HCT116 (cell line): ENCODE results near the gene PIGH. TPM values are rescaled to one million over a fixed set of nuclear protein-coding genes. Genes with fewer than 3 reads are reported as not detected.

Source experiments
- ATAC-seq: fragments of 200-7000 bp; cut with Tn5 transposase; 2 replicates; pipeline ENCODE4 v1.9.1; 2020; ENCODE audit warnings: mild to moderate bottlenecking, moderate library complexity
- BruUV-seq: library from RNA; stranded (reverse); fragments of 400-500 nt; replicated peaks from 2 replicates; lab custom pipeline; 2021; lab: Mats Ljungman, UMichigan
- CTCF ChIA-PET: fragments of 300-600 bp; sonication (Branson Sonifier 250); formaldehyde crosslinking; loops from one replicate; lab custom pipeline; 2021; ENCODE audit warnings: antibody characterized with exemption; lab: Charles Lee
- POLR2A ChIA-PET: fragments of 300-600, 350-600 bp; sonication (Branson Sonifier 250); formaldehyde crosslinking; loops from one replicate; lab custom pipeline; 2021; ENCODE audit warnings: antibody characterized with exemption; lab: Charles Lee
- RAD21 ChIA-PET, 2 experiments: fragments of 300-600 bp; sonication (Branson Sonifier 250); formaldehyde crosslinking; loops; one replicate each; lab custom pipeline; 2023; ENCODE audit warnings: low total read pairs in 2 of 2; ENCODE audit not compliant: uncharacterized antibody in 2 of 2, unreplicated experiment in 2 of 2, low non-redundant PET in 1 of 2; lab: Charles Lee
- DNase-seq: peaks from one replicate; pipeline ENCODE4 v3.0.0-alpha.2; 2010; ENCODE audit warnings: low read depth, low spot score
- H2AFZ ChIP-seq: fragments of 200-600 bp; shearing (Covaris generic), sonication (generic); 2 replicates; pipeline ENCODE4 v1.6.1; 2017; ENCODE audit warnings: low read depth, mixed run types, mixed read lengths, antibody characterized with exemption, low read length; ENCODE audit not compliant: poor library complexity, severe bottlenecking
- H3K27ac ChIP-seq: 2 replicates; pipeline ENCODE4 v1.5.1; 2012; ENCODE audit warnings: low read depth, low read length
- H3K27me3 ChIP-seq: fragments of 200-600 bp; sonication (generic); 2 replicates; pipeline ENCODE4 v1.6.1; 2016; ENCODE audit warnings: mixed run types, low read length, mixed read lengths; ENCODE audit not compliant: insufficient read depth
- H3K36me3 ChIP-seq, 2 experiments: fragments of 200-500 bp in 1 of 2; fragments of 200-600 bp in 1 of 2; sonication (Bioruptor generic) in 1 of 2; sonication (generic) in 1 of 2; 2 replicates each; pipeline versions ENCODE4 v1.5.1 to v1.6.1; 2014 to 2016; ENCODE audit warnings: low read length in 2 of 2, inconsistent platforms in 1 of 2, mixed read lengths in 1 of 2, mixed run types in 1 of 2; ENCODE audit not compliant: insufficient read depth in 2 of 2, control insufficient read depth in 1 of 2
- H3K4me1 ChIP-seq, 2 experiments: fragments of 200-600 bp in 1 of 2; sonication (generic) in 1 of 2; 2 replicates each; pipeline versions ENCODE4 v1.5.1 to v1.6.1; 2012 to 2017; ENCODE audit warnings: low read length in 2 of 2, inconsistent platforms in 1 of 2, mild to moderate bottlenecking in 1 of 2, mixed read lengths in 1 of 2, mixed run types in 1 of 2, moderate library complexity in 1 of 2; ENCODE audit not compliant: insufficient read depth in 2 of 2, control insufficient read depth in 1 of 2
- H3K4me2 ChIP-seq: fragments of 200-600 bp; sonication (generic); 2 replicates; pipeline ENCODE4 v1.6.1; 2017; ENCODE audit warnings: mixed run types, low read length, mixed read lengths
- H3K4me3 ChIP-seq, 2 experiments: fragments of 200-600 bp in 1 of 2; sonication (generic) in 1 of 2; replicated peaks in 1 of 2; 2 replicates each; pipeline ENCODE4 v1.5.1; 2011 to 2016; ENCODE audit warnings: low read length in 2 of 2, control low read depth in 1 of 2, low read depth in 1 of 2, mild to moderate bottlenecking in 1 of 2, mixed read lengths in 1 of 2, mixed run types in 1 of 2
- H3K79me2 ChIP-seq: fragments of 200-600 bp; sonication (generic); 2 replicates; pipeline ENCODE4 v1.6.1; 2017; ENCODE audit warnings: mild to moderate bottlenecking, mixed run types, low read length, moderate library complexity, mixed read lengths; ENCODE audit not compliant: insufficient read depth
- H3K9ac ChIP-seq: fragments of 200-600 bp; sonication (generic); 2 replicates; pipeline ENCODE4 v1.6.1; 2016; ENCODE audit warnings: low read length, mixed read lengths
- H3K9me2 ChIP-seq: fragments of 200-600 bp; sonication (generic), shearing (Covaris generic); 2 replicates; pipeline ENCODE4 v1.6.1; 2017; ENCODE audit warnings: mixed run types, mild to moderate bottlenecking, moderate library complexity; ENCODE audit not compliant: insufficient read depth
- H3K9me3 ChIP-seq, 2 experiments: fragments of 200-500 bp in 1 of 2; fragments of 200-600 bp in 1 of 2; sonication (Bioruptor generic) in 1 of 2; sonication (generic) in 1 of 2; 2 replicates each; pipeline ENCODE4 v1.6.1; 2014 to 2017; ENCODE audit warnings: low read length in 2 of 2, mixed read lengths in 2 of 2, inconsistent platforms in 1 of 2, low read depth in 1 of 2, mild to moderate bottlenecking in 1 of 2, mixed run types in 1 of 2, moderate library complexity in 1 of 2; ENCODE audit not compliant: control insufficient read depth in 1 of 2, insufficient read depth in 1 of 2
- H4K20me1 ChIP-seq: fragments of 200-600 bp; sonication (generic), shearing (Covaris generic); 2 replicates; pipeline ENCODE4 v1.6.1; 2017; ENCODE audit warnings: mixed run types, mild to moderate bottlenecking, moderate library complexity; ENCODE audit not compliant: insufficient read depth
- CBX3 ChIP-seq: IDR thresholded peaks from 2 replicates; pipeline ENCODE4 v1.6.1; 2012; ENCODE audit warnings: low read depth
- EGR1 ChIP-seq: IDR thresholded peaks from 2 replicates; pipeline ENCODE4 v1.6.1; 2012; ENCODE audit warnings: low read depth
- EZH2 ChIP-seq: fragments of 200-600 bp; sonication (generic); IDR thresholded peaks from 2 replicates; pipeline ENCODE4 v1.6.1; 2017; ENCODE audit warnings: antibody characterized with exemption, mixed run types
- EZH2phosphoT487 ChIP-seq: fragments of 200-600 bp; IDR thresholded peaks from 2 replicates; pipeline ENCODE4 v1.6.1; 2018; ENCODE audit warnings: antibody characterized with exemption, borderline replicate concordance
- POLR2A ChIP-seq: IDR thresholded peaks from 2 replicates; pipeline ENCODE4 v1.7.0; 2011; ENCODE audit warnings: borderline replicate concordance; ENCODE audit not compliant: insufficient read depth, insufficient read length; ENCODE audit errors: extremely low read depth
- SP1 ChIP-seq: IDR thresholded peaks from 2 replicates; pipeline ENCODE4 v1.6.1; 2012; ENCODE audit warnings: low read depth
- SRF ChIP-seq: IDR thresholded peaks from 2 replicates; pipeline ENCODE4 v1.6.1; 2012; ENCODE audit warnings: low read depth
- ZFX ChIP-seq: fragments of 450-650 bp; IDR thresholded peaks from 2 replicates; pipeline ENCODE4 v1.6.1; 2017
- ZNF274 ChIP-seq: fragments of 200-500 bp; sonication (Bioruptor generic); IDR thresholded peaks from 2 replicates; pipeline ENCODE4 v1.6.1; 2014; ENCODE audit warnings: mild to moderate bottlenecking, low read depth, low read length, inconsistent platforms
- intact Hi-C: fragments of 100-400 bp; cut with micrococcal nuclease; formaldehyde crosslinking; loops from 2 replicates; pipeline ENCODE4 v1.10.0; 2022
- total RNA-seq: library from RNA; stranded (reverse); gene quantifications from one replicate; pipeline ENCODE4 v1.2.1, GENCODE V29; 2021; ENCODE audit not compliant: unreplicated experiment
- TF ChIP-seq, protein P1 (sequence below): IDR thresholded peaks from 2 replicates; pipeline ENCODE4 v1.6.1; 2011; ENCODE audit warnings: mild to moderate bottlenecking, low read length, moderate library complexity; ENCODE audit not compliant: insufficient replicate concordance; ENCODE audit errors: extremely low read depth
- TF ChIP-seq, protein P2 (sequence below), 3 experiments: fragments of 200-600 bp in 1 of 3; sonication (generic) in 1 of 3; IDR thresholded peaks in 2 of 3; conservative IDR thresholded peaks in 1 of 3; 2 replicates each; pipeline ENCODE4 v1.5.1; 2012 to 2017; ENCODE audit warnings: low read depth in 2 of 3, low read length in 2 of 3, antibody characterized with exemption in 1 of 3, borderline replicate concordance in 1 of 3, control low read depth in 1 of 3, mild to moderate bottlenecking in 1 of 3, mixed read lengths in 1 of 3, mixed run types in 1 of 3, moderate library complexity in 1 of 3; ENCODE audit not compliant: insufficient read depth in 1 of 3
- TF ChIP-seq, protein P3 (sequence below): IDR thresholded peaks from 2 replicates; pipeline ENCODE4 v1.6.1; 2012; ENCODE audit warnings: low read depth

PIGH gene
- total RNA-seq, 1 experiment from 2014 or later: 20.9 TPM

DNA sequence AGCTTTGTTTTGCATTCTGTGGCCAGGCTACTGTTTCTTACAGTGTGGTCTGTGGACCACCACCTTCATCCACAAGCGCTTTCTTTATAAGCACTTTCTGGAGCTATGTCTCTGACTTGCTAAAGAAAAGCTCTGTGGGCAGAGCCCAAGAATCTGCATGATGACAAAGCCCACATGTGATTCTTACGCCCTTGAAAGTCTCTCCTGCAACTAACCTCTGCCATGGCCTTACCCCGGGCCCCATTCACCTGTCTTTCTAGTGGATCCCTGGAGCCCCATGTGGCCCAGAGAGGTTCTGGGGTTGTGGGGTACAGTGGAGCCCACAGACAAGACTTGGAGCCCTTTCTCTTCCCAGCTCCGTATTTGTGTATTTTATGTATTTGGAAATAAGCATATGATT is 50.3 kb downstream of the PIGH start:
- ATAC-seq (no peak), DNase-seq (no peak)
- no TSS peak for BruUV-seq
- Histone ChIP-seq H3K27me3 (no peaks in the 10 kb centered on the region), H3K4me1 (no peaks in the 10 kb centered on the region), H2AFZ (no peak overlapping the region), H3K9me2 (no peaks in the 10 kb centered on the region), H3K9ac (no peak overlapping the region), H3K4me3 (no peak overlapping the region), H3K79me2 (no peaks in the 10 kb centered on the region), H3K36me3 (0 out of 4 replicates have a peak, but pooled peaks cover 0 to 10% of the 10 kb centered on the region in 2 experiments), H3K9me3 (no peaks in the 10 kb centered on the region), H3K4me2 (no peak overlapping the region), H4K20me1 (no peaks in the 10 kb centered on the region), H3K27ac (no peak overlapping the region)
- ChIA-PET RAD21 (interaction anchor here (0.7 kb wide), 2 partner anchors 123 to 146 kb away, joined by 3 to 4 read pairs; no protein-coding TSS in a partner anchor), CTCF (interaction anchor here (1.3 kb wide), 1 partner anchor 23 kb away, joined by 4 read pairs; no protein-coding TSS in a partner anchor), POLR2A (no interaction called here)
- no peak for TF ChIP-seq EZH2phosphoT487
- no peak for TF ChIP-seq ZNF274
- no peak for TF ChIP-seq SRF
- no peak for TF ChIP-seq EGR1
- TF ChIP-seq CBX3: no peak
- TF ChIP-seq POLR2A: no peak
- intact Hi-C loops: no loop called here

DNA sequence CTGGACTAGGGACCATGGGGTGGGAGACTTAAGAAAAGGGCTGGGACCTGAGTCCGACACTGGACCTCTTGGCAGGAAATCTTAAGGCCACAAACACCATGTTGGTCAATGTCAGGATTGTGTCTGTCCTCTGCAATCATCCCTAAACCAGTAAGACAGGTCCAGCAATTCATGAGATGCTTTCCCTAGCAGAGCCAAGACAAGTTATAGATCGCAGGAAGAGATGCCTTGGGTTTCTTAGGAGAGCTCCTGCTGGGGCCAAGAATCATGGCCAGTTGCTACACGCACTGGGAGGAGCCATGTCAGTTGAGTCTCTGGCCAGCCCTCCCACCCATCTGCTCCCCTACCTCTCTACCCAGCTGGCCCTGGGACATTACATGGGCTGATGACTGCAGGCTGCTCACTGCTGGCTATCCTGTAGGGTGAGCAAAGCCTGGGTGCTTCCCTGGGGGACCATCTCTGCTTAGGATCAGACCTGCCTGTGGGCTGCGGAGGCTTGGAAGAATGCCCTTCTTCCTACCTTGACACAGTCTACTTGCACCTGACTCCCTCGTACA is 52.8 kb downstream of the PIGH start:
- no peak overlapping the region for H3K27ac ChIP-seq
- no peak for ATAC-seq
- peaks cover 6 to 22% of the 10 kb centered on the region in 2 experiments; a peak in 2 of 4 replicates for H3K36me3 ChIP-seq
- no peaks in the 10 kb centered on the region for H4K20me1 ChIP-seq
- H3K4me3 ChIP-seq: no peak overlapping the region
- DNase-seq: no peak
- CTCF ChIA-PET: no interaction called here
- H3K27me3 ChIP-seq: no peaks in the 10 kb centered on the region
- H2AFZ ChIP-seq: no peak overlapping the region
- H3K79me2 ChIP-seq: no peaks in the 10 kb centered on the region
- no peaks in the 10 kb centered on the region for H3K9me3 ChIP-seq
- no peak overlapping the region for H3K9ac ChIP-seq
- no peak overlapping the region for H3K4me2 ChIP-seq
- RAD21 ChIA-PET: no interaction called here
- POLR2A ChIA-PET: no interaction called here
- no peaks in the 10 kb centered on the region for H3K9me2 ChIP-seq
- H3K4me1 ChIP-seq: no peaks in the 10 kb centered on the region
- BruUV-seq: no TSS peak
- intact Hi-C loops: no loop called here
- TF ChIP-seq SP1 (no peak), ZFX (no peak), EZH2 (no peak), EZH2phosphoT487 (no peak)
- TF ChIP-seq, protein P1, sequence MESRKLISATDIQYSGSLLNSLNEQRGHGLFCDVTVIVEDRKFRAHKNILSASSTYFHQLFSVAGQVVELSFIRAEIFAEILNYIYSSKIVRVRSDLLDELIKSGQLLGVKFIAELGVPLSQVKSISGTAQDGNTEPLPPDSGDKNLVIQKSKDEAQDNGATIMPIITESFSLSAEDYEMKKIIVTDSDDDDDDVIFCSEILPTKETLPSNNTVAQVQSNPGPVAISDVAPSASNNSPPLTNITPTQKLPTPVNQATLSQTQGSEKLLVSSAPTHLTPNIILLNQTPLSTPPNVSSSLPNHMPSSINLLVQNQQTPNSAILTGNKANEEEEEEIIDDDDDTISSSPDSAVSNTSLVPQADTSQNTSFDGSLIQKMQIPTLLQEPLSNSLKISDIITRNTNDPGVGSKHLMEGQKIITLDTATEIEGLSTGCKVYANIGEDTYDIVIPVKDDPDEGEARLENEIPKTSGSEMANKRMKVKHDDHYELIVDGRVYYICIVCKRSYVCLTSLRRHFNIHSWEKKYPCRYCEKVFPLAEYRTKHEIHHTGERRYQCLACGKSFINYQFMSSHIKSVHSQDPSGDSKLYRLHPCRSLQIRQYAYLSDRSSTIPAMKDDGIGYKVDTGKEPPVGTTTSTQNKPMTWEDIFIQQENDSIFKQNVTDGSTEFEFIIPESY: no peak
- TF ChIP-seq, protein P2, sequence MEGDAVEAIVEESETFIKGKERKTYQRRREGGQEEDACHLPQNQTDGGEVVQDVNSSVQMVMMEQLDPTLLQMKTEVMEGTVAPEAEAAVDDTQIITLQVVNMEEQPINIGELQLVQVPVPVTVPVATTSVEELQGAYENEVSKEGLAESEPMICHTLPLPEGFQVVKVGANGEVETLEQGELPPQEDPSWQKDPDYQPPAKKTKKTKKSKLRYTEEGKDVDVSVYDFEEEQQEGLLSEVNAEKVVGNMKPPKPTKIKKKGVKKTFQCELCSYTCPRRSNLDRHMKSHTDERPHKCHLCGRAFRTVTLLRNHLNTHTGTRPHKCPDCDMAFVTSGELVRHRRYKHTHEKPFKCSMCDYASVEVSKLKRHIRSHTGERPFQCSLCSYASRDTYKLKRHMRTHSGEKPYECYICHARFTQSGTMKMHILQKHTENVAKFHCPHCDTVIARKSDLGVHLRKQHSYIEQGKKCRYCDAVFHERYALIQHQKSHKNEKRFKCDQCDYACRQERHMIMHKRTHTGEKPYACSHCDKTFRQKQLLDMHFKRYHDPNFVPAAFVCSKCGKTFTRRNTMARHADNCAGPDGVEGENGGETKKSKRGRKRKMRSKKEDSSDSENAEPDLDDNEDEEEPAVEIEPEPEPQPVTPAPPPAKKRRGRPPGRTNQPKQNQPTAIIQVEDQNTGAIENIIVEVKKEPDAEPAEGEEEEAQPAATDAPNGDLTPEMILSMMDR (IDR thresholded peaks at IDR 0.05 in 2 of 3, conservative IDR thresholded peaks at IDR 0.05 in 1 of 3; ENCODE audit: borderline replicate concordance in 1 of 3, insufficient read depth in 1 of 3, low read depth in 2 of 3, low read length in 2 of 3): no peak
- TF ChIP-seq, protein P3, sequence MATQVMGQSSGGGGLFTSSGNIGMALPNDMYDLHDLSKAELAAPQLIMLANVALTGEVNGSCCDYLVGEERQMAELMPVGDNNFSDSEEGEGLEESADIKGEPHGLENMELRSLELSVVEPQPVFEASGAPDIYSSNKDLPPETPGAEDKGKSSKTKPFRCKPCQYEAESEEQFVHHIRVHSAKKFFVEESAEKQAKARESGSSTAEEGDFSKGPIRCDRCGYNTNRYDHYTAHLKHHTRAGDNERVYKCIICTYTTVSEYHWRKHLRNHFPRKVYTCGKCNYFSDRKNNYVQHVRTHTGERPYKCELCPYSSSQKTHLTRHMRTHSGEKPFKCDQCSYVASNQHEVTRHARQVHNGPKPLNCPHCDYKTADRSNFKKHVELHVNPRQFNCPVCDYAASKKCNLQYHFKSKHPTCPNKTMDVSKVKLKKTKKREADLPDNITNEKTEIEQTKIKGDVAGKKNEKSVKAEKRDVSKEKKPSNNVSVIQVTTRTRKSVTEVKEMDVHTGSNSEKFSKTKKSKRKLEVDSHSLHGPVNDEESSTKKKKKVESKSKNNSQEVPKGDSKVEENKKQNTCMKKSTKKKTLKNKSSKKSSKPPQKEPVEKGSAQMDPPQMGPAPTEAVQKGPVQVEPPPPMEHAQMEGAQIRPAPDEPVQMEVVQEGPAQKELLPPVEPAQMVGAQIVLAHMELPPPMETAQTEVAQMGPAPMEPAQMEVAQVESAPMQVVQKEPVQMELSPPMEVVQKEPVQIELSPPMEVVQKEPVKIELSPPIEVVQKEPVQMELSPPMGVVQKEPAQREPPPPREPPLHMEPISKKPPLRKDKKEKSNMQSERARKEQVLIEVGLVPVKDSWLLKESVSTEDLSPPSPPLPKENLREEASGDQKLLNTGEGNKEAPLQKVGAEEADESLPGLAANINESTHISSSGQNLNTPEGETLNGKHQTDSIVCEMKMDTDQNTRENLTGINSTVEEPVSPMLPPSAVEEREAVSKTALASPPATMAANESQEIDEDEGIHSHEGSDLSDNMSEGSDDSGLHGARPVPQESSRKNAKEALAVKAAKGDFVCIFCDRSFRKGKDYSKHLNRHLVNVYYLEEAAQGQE: no peak
